ENCODE measurements around the gene P3R3URF. TPM values are rescaled to one million over a fixed set of nuclear protein-coding genes. Genes with fewer than 3 reads are reported as not detected.

The P3R3URF gene
- total and polyA plus RNA-seq, 4 experiments from 2014 or later = not detected

DNA sequence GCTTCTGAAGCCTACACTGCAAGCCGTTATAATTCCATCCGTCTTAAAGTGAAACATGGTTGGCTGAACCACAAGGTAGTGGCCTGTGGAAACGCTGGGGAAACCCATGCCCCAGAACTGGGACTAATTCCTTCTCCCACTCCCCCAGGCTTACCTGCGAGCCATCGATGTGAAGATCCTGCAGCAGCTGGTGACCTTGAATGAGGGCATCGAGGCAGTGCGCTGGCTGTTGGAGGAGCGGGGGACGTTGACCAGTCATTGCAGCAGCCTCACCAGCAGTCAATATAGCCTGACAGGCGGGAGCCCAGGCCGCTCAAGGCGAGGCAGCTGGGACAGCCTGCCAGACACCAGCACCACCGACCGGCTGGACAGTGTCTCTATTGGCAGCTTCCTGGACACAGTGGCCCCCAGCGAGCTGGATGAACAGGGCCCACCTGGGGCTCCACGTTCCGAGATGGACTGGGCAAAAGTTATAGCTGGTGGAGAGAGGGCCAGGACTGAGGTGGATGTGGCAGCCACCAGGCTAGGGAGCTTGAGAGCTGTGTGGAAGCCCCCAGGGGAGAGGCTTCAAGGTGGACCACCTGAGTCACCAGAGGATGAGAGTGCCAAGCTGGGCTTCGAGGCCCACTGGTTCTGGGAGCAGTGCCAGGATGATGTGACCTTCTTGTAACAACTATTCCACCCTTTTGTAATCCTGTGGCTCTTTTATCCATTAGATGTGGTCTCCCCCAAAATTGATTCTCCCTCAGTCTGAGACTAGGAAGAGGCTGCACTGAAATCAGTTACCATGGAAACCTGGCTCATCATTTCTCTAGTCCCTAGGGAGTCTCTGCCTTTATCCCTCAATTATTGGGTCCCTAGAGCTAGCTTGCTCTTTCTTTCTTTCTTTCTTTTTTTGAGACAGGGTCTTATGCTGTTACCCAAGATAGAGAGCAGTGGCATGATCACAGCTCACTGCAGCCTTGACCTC lies 43.5 kb upstream of the P3R3URF start:
- no peaks in the 10 kb centered on the region for H3K4me1 ChIP-seq (ENCODE audit: insufficient read depth, low read length)
- H3K4me3 Mint-ChIP-seq = no peak overlapping the region
- ChIA-PET POLR2A (ENCODE audit: partially characterized antibody) (no interaction called here), CTCF (ENCODE audit: partially characterized antibody) (interaction anchor here (0.6 to 1.9 kb wide), 2 partner anchors 52 to 184 kb away, joined by 4 to 5 read pairs; no protein-coding TSS in a partner anchor)
- intact Hi-C loops (cut with micrococcal nuclease) = no loop called here
- H3K27ac Mint-ChIP-seq = no peak overlapping the region
- peaks cover 0 to 2% of the 10 kb centered on the region in 2 donors for H3K27me3 Mint-ChIP-seq
- no peak for DNase-seq
- H3K9me3 Mint-ChIP-seq = peaks cover 0 to 2% (median 0%) of the 10 kb centered on the region in 8 donors
- H3K27me3 ChIP-seq (ENCODE audit: insufficient read depth, low read length) = no peaks in the 10 kb centered on the region
- peaks cover 0 to 5% (median 3%) of the 10 kb centered on the region in 4 donors for H3K4me1 Mint-ChIP-seq
- no peaks in the 10 kb centered on the region for H3K36me3 Mint-ChIP-seq
- no peaks in the 10 kb centered on the region for H3K9me3 ChIP-seq (ENCODE audit: control insufficient read depth in 1 of 2, low read length in 2 of 2)
- H3K4me3 ChIP-seq (ENCODE audit: low read length in 2 of 2) = no peak overlapping the region
- H3K36me3 ChIP-seq (ENCODE audit: insufficient read depth, low read length) = no peaks in the 10 kb centered on the region
- no peak overlapping the region for H3K27ac ChIP-seq (ENCODE audit: low read depth, low read length)

DNA sequence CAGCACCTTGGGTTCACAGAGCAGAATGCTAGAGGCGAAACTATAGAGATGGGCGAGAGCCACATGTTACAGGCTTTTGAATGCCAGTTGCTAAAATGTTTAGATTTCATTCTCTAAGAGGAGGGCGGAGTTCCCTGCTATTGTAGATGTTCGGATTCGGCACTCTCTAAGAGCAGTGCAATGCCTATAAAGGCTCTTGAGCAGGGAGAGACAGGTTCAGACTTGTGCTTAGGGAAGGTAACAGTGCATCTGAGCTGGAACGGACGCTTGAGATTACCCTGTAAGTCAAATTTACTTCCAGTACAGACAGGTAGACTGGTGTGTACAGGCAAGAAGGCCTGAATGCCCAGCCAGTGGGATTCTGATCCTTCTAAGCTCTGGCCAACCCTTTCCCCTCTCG lies 42.2 kb upstream of the P3R3URF start:
- no peaks in the 10 kb centered on the region for H3K9me3 ChIP-seq (ENCODE audit: control insufficient read depth in 1 of 2, low read length in 2 of 2)
- H3K4me3 ChIP-seq (ENCODE audit: low read length in 2 of 2) = no peak overlapping the region
- Mint-ChIP-seq H3K4me3 (no peak overlapping the region), H3K36me3 (no peaks in the 10 kb centered on the region), H3K27me3 (peaks cover 0 to 2% of the 10 kb centered on the region in 2 donors), H3K27ac (no peak overlapping the region), H3K4me1 (peaks cover 0 to 1% (median 1%) of the 10 kb centered on the region in 4 donors), H3K9me3 (peaks cover 0 to 2% (median 0%) of the 10 kb centered on the region in 8 donors)
- H3K36me3 ChIP-seq (ENCODE audit: insufficient read depth, low read length) = no peaks in the 10 kb centered on the region
- CTCF ChIA-PET (ENCODE audit: partially characterized antibody) = no interaction called here
- no peak for DNase-seq
- POLR2A ChIA-PET (ENCODE audit: partially characterized antibody) = no interaction called here
- intact Hi-C loops (cut with micrococcal nuclease) = no loop called here
- no peaks in the 10 kb centered on the region for H3K27me3 ChIP-seq (ENCODE audit: insufficient read depth, low read length)
- H3K4me1 ChIP-seq (ENCODE audit: insufficient read depth, low read length) = no peaks in the 10 kb centered on the region
- no peak overlapping the region for H3K27ac ChIP-seq (ENCODE audit: low read depth, low read length)

DNA sequence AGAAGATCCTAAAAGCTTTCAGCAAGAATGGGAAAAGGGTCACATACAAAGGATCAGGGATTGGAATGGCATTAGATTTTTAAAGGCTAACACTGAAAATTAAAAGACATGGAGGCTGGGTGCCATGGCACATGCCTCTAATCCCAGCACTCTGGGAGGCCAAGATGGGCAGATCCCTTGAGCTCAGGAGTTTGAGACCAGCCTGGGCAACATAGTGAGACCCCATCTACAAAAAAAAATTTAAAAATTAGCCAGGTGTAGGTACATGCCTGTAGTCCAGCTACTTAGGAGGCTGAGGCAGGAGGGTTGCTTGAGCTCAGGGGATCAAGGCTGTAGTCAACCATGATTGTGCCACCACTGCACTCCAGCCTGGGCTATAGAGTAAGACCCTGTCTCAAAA lies 39.2 kb upstream of the P3R3URF start:
- Mint-ChIP-seq H3K27me3 (peaks cover 0 to 2% of the 10 kb centered on the region in 2 donors), H3K9me3 (peaks cover 0 to 2% (median 0%) of the 10 kb centered on the region in 8 donors), H3K4me1 (no peaks in the 10 kb centered on the region), H3K36me3 (no peaks in the 10 kb centered on the region), H3K4me3 (no peak overlapping the region), H3K27ac (no peak overlapping the region)
- Histone ChIP-seq H3K9me3 (ENCODE audit: control insufficient read depth in 1 of 2, low read length in 2 of 2) (no peaks in the 10 kb centered on the region), H3K27me3 (ENCODE audit: insufficient read depth, low read length) (no peaks in the 10 kb centered on the region), H3K4me1 (ENCODE audit: insufficient read depth, low read length) (no peaks in the 10 kb centered on the region), H3K36me3 (ENCODE audit: insufficient read depth, low read length) (no peaks in the 10 kb centered on the region), H3K27ac (ENCODE audit: low read depth, low read length) (no peak overlapping the region), H3K4me3 (ENCODE audit: low read length in 2 of 2) (no peak overlapping the region)
- DNase-seq = no peak
- CTCF ChIA-PET (ENCODE audit: partially characterized antibody) = no interaction called here
- POLR2A ChIA-PET (ENCODE audit: partially characterized antibody) = no interaction called here
- intact Hi-C loops (cut with micrococcal nuclease) = no loop called here

- Histone ChIP-seq H3K27me3 (ENCODE audit: insufficient read depth, low read length) (no peaks in the 10 kb centered on the region), H3K27ac (ENCODE audit: low read depth, low read length) (no peak overlapping the region), H3K4me1 (ENCODE audit: insufficient read depth, low read length) (no peaks in the 10 kb centered on the region), H3K4me3 (ENCODE audit: low read length in 2 of 2) (no peak overlapping the region), H3K36me3 (ENCODE audit: insufficient read depth, low read length) (no peaks in the 10 kb centered on the region), H3K9me3 (ENCODE audit: control insufficient read depth in 1 of 2, low read length in 2 of 2) (no peaks in the 10 kb centered on the region)
- H3K36me3 Mint-ChIP-seq = no peaks in the 10 kb centered on the region
- no peaks in the 10 kb centered on the region for H3K4me1 Mint-ChIP-seq
- H3K4me3 Mint-ChIP-seq = no peak overlapping the region
- POLR2A ChIA-PET (ENCODE audit: partially characterized antibody) = no interaction called here
- peaks cover 0 to 1% of the 10 kb centered on the region in 2 donors for H3K27me3 Mint-ChIP-seq
- H3K27ac Mint-ChIP-seq = no peak overlapping the region
- intact Hi-C loops (cut with micrococcal nuclease) = no loop called here
- DNase-seq = no peak
- no peaks in the 10 kb centered on the region for H3K9me3 Mint-ChIP-seq
- CTCF ChIA-PET (ENCODE audit: partially characterized antibody) = no interaction called here
Observed at GRCh38 chr1:46211051-46211450, 34.8 kb upstream of the P3R3URF start.

DNA sequence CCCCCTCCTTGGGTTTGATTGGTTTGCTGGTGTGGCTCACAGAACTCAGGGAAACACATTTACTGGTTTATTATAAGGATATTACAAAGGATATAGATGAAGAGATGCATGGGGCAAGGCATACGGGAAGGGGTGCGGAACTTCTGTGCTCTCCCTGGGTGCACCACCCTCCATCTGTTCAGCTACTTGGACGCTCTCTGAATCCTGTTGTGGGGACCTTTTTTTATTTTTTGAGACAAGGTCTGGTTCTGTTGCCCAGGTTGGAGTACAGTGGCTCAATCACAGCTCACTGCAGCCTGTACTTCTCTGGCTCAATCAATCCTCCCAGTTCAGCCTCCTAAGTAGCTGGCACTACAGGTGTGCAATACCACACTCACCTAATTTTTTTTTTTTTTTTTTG lies 34.3 kb upstream of the P3R3URF start:
- Histone ChIP-seq H3K4me1 (ENCODE audit: insufficient read depth, low read length) (no peaks in the 10 kb centered on the region), H3K9me3 (ENCODE audit: control insufficient read depth in 1 of 2, low read length in 2 of 2) (no peaks in the 10 kb centered on the region), H3K36me3 (ENCODE audit: insufficient read depth, low read length) (no peaks in the 10 kb centered on the region), H3K4me3 (ENCODE audit: low read length in 2 of 2) (no peak overlapping the region), H3K27ac (ENCODE audit: low read depth, low read length) (no peak overlapping the region), H3K27me3 (ENCODE audit: insufficient read depth, low read length) (no peaks in the 10 kb centered on the region)
- CTCF ChIA-PET (ENCODE audit: partially characterized antibody) = no interaction called here
- intact Hi-C loops (cut with micrococcal nuclease) = no loop called here
- DNase-seq = no peak
- H3K4me3 Mint-ChIP-seq = no peak overlapping the region
- POLR2A ChIA-PET (ENCODE audit: partially characterized antibody) = no interaction called here
- H3K27ac Mint-ChIP-seq = no peak overlapping the region
- no peaks in the 10 kb centered on the region for H3K4me1 Mint-ChIP-seq
- peaks cover 0 to 1% of the 10 kb centered on the region in 2 donors for H3K27me3 Mint-ChIP-seq
- no peaks in the 10 kb centered on the region for H3K36me3 Mint-ChIP-seq
- H3K9me3 Mint-ChIP-seq = no peaks in the 10 kb centered on the region

DNA sequence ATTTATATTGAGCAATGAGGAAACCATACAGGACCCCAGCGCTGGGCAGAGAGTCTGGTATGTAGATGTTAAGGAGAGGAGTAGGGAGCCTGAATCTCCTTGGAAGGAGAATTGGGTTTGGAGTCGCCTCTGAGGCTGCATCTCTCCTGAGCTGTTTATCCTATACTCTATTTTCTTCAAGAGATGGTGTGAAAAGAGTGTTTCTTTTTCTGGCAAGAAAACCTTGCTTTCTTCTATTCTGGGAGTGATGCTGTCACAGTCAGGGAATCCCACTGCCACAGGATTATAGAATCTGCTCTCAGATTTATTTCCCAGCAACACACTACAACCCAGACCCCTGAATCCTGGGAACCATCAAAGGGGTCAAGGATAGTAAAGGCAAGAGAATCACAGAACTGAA lies 30.1 kb upstream of the P3R3URF start:
- POLR2A ChIA-PET (ENCODE audit: partially characterized antibody) = no interaction called here
- intact Hi-C loops (cut with micrococcal nuclease) = no loop called here
- Mint-ChIP-seq H3K4me3 (no peak overlapping the region), H3K27me3 (peaks cover 0 to 2% of the 10 kb centered on the region in 2 donors), H3K27ac (no peak overlapping the region), H3K4me1 (peaks cover 3 to 17% (median 5%) of the 10 kb centered on the region in 4 donors), H3K9me3 (peaks cover 0 to 3% (median 0%) of the 10 kb centered on the region in 8 donors), H3K36me3 (no peaks in the 10 kb centered on the region)
- no peak overlapping the region for H3K4me3 ChIP-seq (ENCODE audit: low read length in 2 of 2)
- H3K9me3 ChIP-seq (ENCODE audit: control insufficient read depth in 1 of 2, low read length in 2 of 2) = no peaks in the 10 kb centered on the region
- no peaks in the 10 kb centered on the region for H3K27me3 ChIP-seq (ENCODE audit: insufficient read depth, low read length)
- H3K27ac ChIP-seq (ENCODE audit: low read depth, low read length) = no peak overlapping the region
- CTCF ChIA-PET (ENCODE audit: partially characterized antibody) = interaction anchor here (1.2 kb wide), 1 partner anchor 17 kb away, joined by 5 read pairs; no protein-coding TSS in a partner anchor
- H3K36me3 ChIP-seq (ENCODE audit: insufficient read depth, low read length) = no peaks in the 10 kb centered on the region
- H3K4me1 ChIP-seq (ENCODE audit: insufficient read depth, low read length) = peaks cover 9% of the 10 kb centered on the region
- no peak for DNase-seq

DNA sequence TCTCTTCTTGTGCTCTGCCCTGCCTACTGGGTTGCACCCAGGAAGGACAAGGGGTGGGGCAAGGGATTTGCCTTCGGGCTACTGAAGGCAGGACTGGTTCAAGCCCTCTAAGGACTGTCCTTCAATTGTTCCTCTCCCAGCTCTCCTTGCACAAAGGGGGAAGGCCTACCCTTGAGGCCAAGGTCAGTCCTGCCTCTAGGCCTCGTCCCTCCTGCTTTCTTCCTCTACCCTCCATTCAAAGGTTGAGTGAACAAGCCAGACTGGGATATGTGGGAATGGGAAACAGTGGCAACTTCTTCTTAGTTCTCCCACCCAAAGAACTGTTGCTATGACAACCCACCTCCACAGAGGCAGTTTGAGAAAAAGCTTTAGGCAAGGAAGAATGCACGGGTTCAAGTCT lies 29.5 kb upstream of the P3R3URF start:
- Histone ChIP-seq H3K4me1 (ENCODE audit: insufficient read depth, low read length) (peaks cover 9% of the 10 kb centered on the region), H3K4me3 (ENCODE audit: low read length in 2 of 2) (no peak overlapping the region), H3K36me3 (ENCODE audit: insufficient read depth, low read length) (no peaks in the 10 kb centered on the region), H3K27ac (ENCODE audit: low read depth, low read length) (no peak overlapping the region), H3K9me3 (ENCODE audit: control insufficient read depth in 1 of 2, low read length in 2 of 2) (no peaks in the 10 kb centered on the region), H3K27me3 (ENCODE audit: insufficient read depth, low read length) (no peaks in the 10 kb centered on the region)
- ChIA-PET CTCF (ENCODE audit: partially characterized antibody) (interaction anchor here (1.2 kb wide), 1 partner anchor 18 kb away, joined by 5 read pairs; no protein-coding TSS in a partner anchor), POLR2A (ENCODE audit: partially characterized antibody) (no interaction called here)
- no peak overlapping the region for H3K4me3 Mint-ChIP-seq
- no peak overlapping the region for H3K27ac Mint-ChIP-seq
- peaks cover 3 to 17% (median 5%) of the 10 kb centered on the region in 4 donors for H3K4me1 Mint-ChIP-seq
- DNase-seq = no peak
- peaks cover 0 to 3% (median 0%) of the 10 kb centered on the region in 8 donors for H3K9me3 Mint-ChIP-seq
- intact Hi-C loops (cut with micrococcal nuclease) = no loop called here
- H3K27me3 Mint-ChIP-seq = peaks cover 0 to 2% of the 10 kb centered on the region in 2 donors
- H3K36me3 Mint-ChIP-seq = no peaks in the 10 kb centered on the region

Data from CD4-positive, alpha-beta memory T cell (primary cell).